ENCODE measurements around the gene NLRP3.

- TF ChIP-seq, protein P1, sequence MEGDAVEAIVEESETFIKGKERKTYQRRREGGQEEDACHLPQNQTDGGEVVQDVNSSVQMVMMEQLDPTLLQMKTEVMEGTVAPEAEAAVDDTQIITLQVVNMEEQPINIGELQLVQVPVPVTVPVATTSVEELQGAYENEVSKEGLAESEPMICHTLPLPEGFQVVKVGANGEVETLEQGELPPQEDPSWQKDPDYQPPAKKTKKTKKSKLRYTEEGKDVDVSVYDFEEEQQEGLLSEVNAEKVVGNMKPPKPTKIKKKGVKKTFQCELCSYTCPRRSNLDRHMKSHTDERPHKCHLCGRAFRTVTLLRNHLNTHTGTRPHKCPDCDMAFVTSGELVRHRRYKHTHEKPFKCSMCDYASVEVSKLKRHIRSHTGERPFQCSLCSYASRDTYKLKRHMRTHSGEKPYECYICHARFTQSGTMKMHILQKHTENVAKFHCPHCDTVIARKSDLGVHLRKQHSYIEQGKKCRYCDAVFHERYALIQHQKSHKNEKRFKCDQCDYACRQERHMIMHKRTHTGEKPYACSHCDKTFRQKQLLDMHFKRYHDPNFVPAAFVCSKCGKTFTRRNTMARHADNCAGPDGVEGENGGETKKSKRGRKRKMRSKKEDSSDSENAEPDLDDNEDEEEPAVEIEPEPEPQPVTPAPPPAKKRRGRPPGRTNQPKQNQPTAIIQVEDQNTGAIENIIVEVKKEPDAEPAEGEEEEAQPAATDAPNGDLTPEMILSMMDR (IDR thresholded peaks at IDR 0.05), result no peak
- TF ChIP-seq ZFX (IDR thresholded peaks at IDR 0.05; ENCODE audit: borderline replicate concordance), result no peak
Measured at GRCh38 chr1:247367786-247368422, 48.1 kb upstream of the NLRP3 start.
